NOMO-1 treated with DMSO at 0.1 percent for 48 hours (cell line): ENCODE results near the gene C16orf87.
A peak's percentile ranks its signal among the peaks of the same experiment; 100 is the strongest.
"Not testable (repeated sequence)": the region's sequence is repeated elsewhere in the genome, so short reads cannot be mapped to it uniquely, and the experiment has no call there.

ENCODE experiments used
- DNase-seq: peaks from one replicate; lab custom pipeline; 2025; ENCODE audit not compliant: unreplicated experiment; lab: John Stamatoyannopoulos, UW

Gene C16orf87

DNA sequence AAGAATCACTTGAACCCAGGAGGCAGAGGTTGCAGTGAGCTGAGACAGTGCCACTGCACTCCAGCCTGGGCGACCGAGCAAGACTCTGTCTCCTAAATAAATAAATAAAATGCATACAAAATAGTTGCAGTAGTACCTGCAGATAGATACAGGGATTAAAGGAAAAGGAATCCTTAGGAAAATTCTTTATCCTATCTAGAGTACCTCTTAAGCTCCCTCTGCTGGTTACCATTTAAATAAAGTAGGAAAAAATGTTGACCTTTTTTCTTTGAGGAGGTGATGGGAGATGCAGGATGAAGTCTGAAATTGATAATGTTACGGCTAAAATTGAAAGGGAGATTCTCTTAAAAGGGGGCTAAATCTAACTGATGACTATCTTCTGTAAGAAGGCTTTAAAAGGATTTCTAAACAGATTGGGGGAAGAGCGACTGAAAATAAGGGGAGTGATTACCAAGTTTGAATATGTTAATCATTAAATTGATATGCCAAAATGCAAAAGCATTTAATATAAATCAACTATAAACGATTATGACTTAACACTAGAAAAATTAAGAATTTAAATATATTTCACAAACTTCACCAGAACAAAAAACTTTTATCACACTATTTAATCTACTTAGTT lies 29.4 kb downstream of the C16orf87 start:
- DNase-seq, result peak; percentile 1

DNA sequence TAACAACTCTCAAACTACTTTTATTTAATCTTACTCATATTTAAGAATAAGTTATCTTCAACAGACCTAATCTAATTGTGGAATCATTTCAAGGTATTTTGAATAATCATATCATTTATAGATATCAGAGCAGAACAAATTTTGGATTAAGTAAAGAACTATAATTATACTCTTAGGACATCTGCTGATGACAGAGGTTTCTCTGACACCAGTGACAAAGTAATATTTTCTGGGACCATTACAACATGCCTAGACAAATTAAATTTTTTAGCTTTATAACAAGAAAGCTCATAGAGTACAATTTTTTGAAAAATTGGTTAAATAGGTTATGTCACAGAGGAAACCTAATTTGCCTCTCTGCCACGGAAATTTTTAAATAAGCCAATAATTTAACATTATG lies 30.5 kb downstream of the C16orf87 start:
- no peak for DNase-seq

GRCh38 chr16:46797501-46797900 lies 33.5 kb downstream of the C16orf87 start:
- DNase-seq, result no peak

DNA sequence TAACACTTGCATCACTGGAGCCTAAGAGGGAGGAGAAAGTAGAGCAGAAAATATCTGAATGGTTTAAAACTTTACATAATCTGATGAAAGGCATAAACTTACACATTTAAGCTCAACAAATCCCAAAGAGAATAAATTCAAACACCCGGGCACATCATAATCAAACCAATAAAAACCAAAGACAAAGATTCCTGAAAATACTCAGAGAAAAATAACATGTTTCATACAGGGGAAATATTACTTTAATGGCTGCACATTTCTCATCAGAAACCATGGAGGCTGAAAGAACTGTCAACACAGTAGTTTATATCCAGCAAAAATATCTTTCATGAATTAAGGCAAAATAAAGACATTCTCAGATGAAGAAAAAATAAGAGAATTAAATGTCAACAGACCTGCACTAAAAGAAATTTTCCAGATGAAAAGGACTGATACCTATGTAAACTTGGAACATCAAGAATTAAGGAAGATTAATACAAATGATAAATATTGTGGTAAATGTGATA lies 34.2 kb downstream of the C16orf87 start:
- no peak for DNase-seq

- DNase-seq, result no peak
Measured at GRCh38 chr16:46793841-46794240, 37.1 kb downstream of the C16orf87 start.

DNA sequence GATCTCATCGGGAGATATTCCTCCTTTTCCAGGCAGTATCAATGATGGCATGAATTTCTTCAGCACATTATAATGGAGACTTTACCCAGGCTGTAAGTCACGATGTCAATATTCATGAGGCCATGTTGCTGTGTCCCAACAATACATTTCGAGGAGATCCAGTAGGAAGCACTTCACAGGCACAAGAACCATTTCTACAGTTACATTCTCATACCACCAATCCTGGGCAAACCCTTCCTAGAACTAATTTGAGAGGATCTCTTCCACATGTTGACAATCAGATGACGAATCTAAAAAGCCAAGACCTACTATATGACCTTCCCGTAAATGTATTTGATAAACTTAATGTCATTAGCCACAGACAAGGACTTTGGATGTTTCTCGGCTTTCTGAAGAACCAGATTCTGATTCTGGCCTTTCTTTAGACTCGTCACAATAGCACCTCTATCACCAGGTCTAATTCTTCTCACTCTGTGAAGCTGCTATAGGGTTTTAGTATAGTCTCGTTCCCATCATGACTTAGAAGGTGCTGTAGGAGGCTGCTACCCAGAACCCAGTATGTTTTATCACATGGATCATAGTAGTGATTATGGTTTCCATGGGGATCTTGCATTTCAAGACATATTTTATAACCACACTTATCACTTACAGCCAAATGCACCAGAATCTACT lies 40.2 kb downstream of the C16orf87 start:
- no peak for DNase-seq

DNA sequence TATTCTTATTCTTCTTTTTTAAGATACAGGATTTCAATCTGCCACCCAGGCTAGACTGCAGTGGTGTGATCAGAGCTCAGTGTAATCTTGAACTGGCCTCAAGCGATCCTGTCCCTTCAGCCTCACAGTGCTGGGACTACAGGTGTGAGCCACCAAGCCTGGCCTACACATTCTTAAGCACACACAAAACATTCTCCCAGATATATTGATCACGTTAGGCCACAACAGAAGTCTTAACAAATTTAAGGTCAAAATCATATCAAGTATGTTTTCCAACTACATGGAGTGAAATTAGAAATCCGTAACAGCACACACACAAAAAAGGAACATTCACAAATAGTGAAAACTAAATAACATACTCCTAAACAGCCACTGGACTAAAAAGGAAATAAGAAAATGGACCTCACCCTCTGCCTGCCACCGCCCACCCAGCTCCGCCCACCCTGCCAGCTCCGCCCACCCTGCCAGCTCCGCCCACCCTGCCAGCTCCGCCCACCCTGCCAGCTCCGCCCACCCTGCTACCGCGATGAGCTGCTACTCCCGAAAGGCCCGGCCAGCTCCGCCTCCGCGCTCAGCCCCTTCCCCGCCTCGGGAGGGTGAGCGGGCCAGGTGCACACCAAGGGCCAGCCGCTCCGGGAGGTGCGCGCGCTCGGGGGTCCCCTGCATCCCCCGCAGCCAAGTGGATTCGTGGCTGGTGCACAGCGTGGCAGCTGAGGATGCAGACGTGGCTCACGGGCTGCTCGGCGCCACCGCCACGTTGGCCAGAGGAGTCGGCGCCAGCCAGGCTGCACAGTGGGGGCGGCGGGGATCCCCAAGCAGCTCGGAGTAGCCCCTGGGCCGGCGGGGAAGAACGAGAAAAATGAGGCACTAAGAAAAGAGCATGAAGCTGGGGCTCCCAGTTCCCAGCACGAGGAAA lies 41.2 kb downstream of the C16orf87 start:
- peak; percentile 65 for DNase-seq

- DNase-seq, result peak; percentile 39
Measured at GRCh38 chr16:46788891-46789474, 42.0 kb downstream of the C16orf87 start.

- DNase-seq, result peak; percentile 86
Measured at GRCh38 chr16:46787909-46788308, 43.1 kb downstream of the C16orf87 start.

- DNase-seq, result no peak
Measured at GRCh38 chr16:46785076-46785845, 45.7 kb downstream of the C16orf87 start.

- DNase-seq, result not testable (repeated sequence)
Measured at GRCh38 chr16:46784569-46784968, 46.4 kb downstream of the C16orf87 start.

- no peak for DNase-seq
Measured at GRCh38 chr16:46783800-46784199, 47.2 kb downstream of the C16orf87 start.

GRCh38 chr16:46782320-46782719 lies 48.7 kb downstream of the C16orf87 start:
- DNase-seq, result no peak

- DNase-seq, result no peak
Measured at GRCh38 chr16:46777804-46778203, 53.2 kb downstream of the C16orf87 start.

DNA sequence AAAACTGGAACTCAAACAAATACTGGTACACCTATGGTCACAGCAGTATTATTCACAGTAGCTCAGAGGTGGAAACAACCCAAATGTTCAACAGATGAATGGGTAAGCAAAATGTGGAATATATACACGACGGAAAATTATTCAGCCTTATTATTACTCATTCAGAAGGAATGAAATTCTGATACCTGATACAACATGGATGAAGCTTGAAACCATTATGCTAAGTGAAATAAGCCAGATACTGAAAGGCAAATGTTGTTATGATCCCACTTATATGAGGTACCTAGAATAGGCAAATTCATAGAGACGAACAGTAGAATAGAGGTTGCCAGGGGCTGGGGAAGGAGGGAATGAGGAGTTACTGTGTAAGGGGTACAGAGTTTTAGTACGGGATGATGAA lies 55.8 kb downstream of the C16orf87 start:
- no peak for DNase-seq

DNA sequence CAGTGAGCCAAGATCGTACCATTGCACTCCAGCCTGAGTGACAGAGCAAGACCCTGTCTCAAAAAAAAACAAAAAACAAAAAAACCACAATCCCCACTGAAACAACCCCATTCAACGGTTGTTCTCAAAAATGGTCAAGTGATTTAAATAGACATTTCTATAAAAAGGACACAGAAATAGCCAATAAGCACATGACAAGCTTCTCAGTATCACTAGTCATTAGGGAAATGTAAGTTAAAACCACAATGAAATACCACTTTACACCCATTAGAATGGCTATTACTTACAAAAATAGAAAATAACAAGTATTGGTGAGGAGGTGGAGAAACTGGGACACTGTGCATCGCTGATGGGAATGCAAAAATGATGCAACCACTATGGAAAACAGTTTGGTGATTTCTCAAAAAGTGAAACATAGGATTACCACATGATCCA lies 56.2 kb downstream of the C16orf87 start:
- no peak for DNase-seq

GRCh38 chr16:46772463-46772862 lies 58.5 kb downstream of the C16orf87 start:
- DNase-seq, result no peak

GRCh38 chr16:46768809-46769208 lies 62.2 kb downstream of the C16orf87 start:
- DNase-seq, result no peak

DNA sequence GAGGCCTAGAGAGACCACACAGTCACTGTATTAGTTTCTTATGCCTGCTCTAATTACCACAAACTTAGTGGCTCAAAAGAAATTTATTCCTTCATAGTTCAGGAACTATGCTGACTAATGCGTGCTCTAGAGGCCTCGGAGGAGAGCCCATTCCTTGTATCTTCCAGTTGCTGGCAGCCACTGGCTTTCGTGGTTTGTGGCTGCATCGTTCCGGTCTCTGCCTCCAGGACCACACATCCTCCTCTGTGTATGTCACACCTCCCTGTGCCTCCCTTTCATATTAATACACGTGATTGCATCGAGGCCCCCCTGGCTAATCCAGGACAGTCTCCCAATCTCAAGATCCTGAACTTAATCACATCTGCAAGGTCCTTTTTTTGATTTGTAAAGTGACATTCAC lies 65.9 kb downstream of the C16orf87 start:
- no peak for DNase-seq

- no peak for DNase-seq
Measured at GRCh38 chr16:46763147-46763546, 67.8 kb downstream of the C16orf87 start.
